DMS153 treated with DMSO at 0.1 percent for 48 hours (cell line): ENCODE data around the gene TMEM135.

Source experiments
- DNase-seq: peaks from one replicate; lab custom pipeline; 2025; ENCODE audit not compliant: unreplicated experiment; lab: John Stamatoyannopoulos, UW

The TMEM135 gene

DNA sequence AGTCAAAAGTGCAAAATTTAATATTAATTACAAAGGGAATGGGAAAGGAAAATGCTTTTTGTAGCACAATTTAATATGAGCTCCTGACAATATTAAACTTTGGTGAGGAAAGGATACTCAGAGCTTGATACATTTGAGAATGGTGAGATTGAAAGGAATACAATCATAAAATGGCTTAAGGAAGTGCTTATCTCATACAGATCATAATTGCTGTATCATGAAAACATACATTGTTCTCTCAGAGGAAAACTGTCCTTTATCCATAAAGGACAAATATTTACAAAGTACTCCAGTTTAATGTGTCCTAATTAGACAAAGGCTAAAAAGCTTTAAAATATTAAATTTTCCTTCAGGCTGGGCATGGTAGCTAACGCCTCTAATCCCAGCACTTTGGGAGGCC lies 260.4 kb downstream of the TMEM135 start:
- DNase-seq: peak; percentile 57

DNA sequence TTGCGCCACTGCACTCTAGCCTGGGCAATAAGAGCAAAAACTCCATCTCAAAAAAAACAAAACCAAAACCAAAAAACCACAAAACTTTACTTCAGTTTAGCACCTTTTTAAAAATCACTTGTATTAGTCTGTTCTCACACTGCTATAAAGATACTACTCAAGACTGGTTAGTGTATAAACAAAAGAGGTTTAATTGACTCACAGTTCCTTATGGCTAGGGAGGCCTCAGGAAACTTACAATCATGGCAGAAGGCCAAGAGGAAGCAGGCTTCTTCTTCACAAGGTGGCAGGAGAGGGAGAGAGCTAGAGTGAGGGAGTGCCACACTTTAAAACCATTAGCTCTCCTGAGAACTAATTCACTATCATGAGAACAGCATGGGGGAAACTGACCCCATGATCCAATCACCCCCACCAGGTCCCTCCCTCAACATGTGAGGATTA lies 261.3 kb downstream of the TMEM135 start:
- no peak for DNase-seq

DNA sequence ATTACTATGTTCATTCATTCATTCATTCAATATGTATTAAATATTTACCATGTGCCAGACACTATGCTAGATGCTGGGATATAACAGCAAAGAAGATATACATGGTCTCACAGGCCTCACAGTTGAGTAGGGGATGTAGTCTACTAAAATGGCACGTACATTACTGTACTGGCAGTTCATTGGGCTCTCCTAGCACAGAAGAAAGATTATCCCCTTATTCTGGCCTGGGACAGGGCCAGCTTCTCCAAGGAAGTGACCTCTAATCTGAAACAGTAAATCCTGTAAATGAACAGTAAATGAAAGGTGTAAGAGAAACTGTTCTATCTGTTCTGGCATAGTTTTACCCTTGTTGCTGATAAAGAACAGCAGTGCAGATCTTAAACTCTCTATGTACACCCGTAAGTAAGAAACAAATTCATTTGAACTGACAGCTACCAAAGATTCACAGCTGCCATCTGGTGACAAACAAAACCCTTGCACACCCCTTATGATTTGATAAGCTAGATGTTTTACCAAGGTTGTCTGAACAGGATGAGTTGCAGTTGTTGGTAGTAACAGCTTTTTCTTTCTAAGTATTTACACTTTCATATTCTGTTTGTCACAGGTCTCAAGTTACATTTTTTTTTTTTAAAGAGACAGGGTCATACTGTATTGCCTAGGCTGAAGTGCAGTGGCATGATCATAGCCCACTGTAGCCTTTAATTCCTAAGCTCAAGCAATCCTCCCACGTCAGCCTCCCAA lies 263.1 kb downstream of the TMEM135 start:
- no peak for DNase-seq

DNA sequence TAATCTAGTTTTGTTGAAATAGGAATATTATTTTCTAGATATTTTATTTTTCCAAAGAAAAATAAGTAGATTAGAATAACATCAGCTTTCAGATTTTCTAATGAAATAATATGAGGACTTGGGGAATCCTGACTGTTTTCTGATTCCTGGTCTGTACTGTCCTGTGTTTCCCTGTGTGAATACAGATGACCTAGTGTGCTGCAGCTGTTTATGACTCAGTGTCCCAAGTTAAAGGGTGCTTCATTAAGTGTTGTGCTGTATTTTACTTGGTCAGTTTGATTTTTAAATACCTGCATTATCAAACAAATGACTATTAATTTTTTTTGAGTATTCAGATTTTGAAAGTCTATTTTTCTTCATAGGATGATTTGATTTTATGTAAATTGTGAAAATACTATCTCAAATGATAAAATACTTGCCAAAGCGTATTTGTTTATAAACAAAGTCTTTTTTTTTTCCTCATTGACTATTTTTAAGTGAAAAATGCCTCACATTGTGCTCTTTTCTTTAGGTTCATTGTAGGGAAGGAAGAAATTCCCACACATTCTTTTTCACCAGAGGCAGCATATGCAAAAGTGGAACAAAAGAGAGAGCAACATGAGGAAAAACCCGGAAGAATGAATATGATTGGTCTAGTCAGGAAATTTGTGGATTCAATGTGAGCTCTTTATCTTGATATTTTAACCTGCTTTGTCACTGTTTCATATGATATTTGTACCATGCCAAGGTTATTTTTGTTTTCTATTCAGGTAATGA lies 264.2 kb downstream of the TMEM135 start:
- DNase-seq: no peak

DNA sequence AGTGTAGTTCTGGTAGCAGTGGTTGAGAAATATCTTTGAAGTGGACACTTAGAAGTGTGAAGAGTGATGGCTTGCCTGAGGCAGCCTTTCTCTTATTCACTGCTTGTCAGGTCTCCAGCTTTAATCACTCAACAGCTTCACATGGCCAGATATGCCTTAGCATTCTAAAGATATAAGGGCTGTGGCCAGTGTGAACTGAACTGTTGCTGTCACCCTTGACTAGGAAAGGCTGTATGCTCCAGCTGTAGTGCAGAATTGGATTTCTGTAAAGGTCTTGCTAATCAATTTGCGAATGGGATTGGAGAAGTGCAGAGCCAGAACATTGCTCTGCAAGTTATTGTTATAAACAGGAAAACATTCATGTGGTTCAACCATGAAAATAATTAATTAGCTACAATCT lies 266.7 kb downstream of the TMEM135 start:
- DNase-seq: no peak

DNA sequence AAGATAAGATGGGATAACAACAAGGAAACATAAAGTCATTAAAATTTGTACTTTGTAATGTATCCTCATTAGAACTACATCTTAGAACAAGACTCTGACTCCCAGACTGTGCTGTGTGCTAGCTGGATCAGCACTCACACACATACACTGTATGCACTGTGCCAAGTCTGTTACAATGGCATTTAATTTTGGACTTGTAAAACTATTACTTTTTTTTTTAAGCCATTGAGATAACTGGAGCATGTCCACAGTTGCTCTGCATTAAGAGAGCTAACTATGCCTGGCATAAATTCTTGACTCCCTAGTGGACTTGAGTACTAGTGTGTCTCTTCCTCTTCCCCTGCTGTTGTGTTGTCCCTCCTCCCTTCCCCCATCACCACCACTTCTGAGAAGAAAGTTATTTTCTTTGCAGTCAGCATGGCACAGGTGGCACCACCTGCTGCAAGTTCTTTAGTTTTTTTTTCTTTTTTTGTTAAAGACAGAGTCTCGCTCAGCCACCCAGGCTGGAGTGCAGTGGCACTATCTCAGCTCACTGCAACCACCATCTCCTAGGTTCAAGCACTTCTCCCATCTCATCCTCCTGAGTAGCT lies 268.6 kb downstream of the TMEM135 start:
- no peak for DNase-seq

DNA sequence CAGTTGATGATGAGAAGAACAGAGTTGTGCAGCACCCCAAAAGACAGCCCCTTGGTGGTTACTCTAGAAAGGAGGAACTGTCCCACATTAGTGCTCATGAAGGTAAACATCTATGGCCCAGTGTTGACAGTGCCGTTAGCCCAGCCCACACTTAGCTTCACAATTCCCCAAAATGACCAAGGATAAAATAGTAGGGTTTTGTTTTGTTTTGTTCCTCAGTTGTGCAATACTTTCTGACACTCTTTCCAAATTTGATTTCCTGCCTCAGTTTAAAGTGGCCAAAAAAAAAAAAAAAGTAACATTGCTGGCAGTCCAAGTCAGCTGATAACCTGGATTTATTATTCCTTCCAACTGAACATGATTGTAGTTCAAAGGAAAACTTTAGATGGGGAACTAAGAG lies 269.4 kb downstream of the TMEM135 start:
- DNase-seq: no peak

DNA sequence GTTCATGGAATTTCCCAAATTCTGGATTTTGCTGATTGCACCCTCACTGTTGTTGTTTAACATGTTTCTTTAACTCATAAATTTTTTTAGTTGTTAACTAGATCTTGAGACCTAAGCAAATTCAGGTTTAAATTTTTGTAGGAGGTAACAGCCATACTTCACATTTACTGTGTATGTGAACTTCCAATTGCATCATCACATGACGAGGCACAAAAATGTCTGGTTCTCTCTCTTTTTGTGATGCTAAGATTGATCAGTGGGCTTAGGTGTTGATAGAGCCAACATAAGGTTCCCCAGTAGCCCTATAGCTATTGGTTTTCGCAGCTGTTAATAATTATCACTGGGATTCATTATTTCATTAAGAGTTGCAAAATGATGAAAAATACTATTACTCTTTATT lies 277.5 kb downstream of the TMEM135 start:
- DNase-seq: no peak

DNA sequence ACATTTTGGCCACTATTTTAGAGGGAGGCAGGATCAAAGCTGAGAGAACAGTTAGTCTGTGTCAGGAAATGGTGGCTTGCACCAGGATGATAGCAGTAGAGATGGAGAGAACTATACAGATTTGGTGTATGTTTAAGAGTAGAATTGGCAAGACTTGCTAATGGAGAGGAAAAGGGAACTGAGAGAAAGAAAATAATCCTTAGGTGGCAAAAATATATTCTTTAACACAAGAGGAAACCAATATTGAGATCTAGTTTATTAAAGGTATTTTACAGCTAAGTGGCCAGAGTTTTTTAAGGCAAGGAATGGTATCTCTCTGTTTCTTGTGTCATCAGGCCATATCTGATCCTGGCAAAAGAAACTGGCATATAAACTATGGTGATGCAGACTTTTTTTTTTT lies 278.8 kb downstream of the TMEM135 start:
- DNase-seq: no peak

DNA sequence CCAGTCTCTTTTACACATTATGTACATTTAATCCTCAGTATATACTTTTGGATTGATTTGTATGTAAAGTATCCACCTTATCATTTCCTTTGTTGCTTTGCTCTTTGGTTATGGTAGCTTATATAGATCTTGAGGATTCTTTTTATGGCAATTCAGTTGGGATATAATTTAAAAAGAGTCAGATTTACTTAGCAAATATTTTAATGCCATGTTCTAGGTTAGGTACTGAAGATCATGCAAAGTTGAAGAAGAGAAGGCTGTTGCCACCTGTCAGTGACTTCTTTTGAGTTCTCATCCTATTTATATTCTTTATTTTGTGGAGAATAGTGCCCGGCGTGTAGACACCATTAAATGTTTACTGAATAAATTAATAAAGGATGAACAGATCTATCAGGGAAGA lies 279.7 kb downstream of the TMEM135 start:
- DNase-seq: no peak

DNA sequence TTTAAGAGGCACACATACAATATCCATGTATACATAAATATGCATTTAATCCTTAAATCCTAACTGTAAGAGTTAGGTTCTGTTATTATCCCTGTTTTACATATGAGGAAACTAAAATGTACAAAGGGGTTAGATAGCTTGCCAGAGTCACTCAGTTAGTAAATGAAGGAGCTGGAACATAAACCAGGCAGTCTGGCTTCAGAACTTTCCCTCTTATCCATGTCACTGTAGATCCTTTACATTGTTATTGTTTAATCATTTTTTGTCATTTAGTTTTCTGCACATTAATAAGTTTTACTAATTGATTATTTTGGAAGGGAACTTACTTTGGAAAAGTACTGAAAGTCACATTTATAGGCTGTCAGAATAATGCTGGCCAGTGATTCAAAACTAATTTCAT lies 282.4 kb downstream of the TMEM135 start:
- no peak for DNase-seq

DNA sequence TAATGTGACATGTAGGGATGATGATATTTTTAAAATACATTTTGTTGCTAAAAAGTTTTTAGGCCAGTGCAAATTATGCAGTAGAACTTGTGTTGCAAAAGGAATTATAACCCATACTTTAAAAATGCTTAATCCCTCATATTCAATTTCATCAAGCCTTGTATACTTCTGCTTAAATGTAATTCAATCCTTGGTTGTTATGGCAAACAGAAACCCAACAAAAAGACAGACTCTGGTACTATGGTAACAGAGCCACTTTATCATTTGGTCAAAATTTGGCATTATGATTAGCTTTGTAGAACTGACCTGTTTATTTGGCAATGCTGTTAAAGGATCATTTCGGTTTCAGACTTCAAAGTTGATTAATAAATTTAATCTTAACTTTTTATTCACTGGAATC lies 284.8 kb downstream of the TMEM135 start:
- no peak for DNase-seq

DNA sequence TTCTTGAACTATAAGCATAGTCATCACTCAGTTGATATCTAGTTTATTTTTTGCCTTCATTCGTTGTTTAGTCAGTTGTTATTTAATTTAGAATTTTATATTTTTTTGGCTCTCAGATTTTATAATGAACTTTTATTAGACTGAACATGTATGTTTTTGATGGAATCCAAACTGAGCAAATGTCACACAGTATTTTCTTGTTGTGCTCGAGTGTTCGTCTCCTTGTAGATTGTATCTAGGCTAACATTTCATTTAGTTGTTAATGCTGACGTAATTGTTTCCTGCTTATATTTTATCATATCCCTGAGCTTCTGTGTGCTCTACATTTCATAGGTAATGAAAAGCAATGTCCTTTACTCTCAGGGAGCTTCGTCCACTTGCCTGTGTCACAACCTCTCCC lies 286.2 kb downstream of the TMEM135 start:
- DNase-seq: no peak

DNA sequence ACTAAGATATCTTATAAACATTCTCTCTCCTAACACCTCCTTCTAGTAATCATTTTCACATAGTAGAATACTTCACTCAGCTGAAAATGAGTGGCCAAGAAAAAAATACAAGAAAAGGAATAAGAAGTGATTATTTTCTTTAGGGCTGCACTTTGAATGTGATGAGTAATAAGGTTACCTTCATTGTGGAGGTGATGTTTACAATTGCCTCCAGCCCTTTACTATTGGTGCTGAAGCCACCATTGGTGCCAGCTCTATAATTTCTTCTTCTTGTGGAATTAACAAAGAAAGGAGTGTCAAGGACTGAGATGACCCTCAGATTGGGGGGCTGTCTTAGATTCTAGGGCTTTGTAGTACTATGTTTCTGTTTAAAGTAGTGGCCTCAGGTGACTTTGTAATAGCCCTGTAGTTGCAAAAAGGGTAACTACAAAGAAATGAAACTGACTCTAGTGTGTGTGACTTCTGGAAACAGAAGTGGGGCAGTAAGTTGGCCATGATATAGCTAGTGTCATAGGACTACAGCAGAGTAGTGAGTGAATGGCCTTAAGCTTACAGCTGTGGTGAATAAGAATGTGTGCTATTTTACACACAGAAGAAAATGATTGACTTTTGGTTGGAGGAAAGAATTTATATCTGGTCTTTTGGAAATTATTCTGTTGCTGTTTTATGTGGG lies 287.2 kb downstream of the TMEM135 start:
- DNase-seq: no peak

DNA sequence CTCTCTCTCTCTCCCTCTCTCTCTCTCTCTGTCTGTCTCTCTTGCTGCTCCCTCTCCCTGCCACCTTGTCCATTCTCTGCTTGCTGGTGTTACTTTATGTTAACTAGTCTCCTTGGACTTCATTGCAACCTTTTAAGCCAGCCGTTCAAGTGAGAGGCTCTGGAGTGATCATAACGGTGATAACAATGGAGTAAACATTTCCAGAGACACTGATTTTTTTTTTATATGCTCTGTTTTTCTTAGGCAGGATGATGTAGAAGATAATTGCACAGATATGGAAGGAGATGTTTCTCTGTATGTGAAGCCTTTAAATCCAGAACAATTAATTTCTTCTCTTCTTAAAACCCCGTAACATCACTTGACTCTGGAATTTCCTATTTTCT lies 287.7 kb downstream of the TMEM135 start:
- no peak for DNase-seq

DNA sequence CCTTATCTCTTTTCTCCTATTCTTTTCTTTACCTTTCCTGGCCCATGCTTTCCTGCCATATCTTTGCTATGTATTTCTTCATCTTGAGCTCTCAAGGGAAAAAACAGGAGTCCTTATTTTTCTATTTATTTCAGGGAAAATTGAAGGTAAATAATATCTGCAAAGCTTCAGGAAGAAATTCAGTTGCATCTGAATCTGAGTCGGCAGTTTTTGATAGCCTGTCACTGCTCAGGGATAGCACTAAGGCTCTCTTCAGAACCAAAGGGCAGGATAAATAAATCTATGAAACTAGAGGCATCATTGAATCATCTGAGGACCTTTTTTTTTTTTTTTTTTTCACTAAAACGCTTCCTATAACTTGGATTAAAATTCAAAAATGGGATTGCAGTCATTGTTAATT lies 288.9 kb downstream of the TMEM135 start:
- DNase-seq: no peak

DNA sequence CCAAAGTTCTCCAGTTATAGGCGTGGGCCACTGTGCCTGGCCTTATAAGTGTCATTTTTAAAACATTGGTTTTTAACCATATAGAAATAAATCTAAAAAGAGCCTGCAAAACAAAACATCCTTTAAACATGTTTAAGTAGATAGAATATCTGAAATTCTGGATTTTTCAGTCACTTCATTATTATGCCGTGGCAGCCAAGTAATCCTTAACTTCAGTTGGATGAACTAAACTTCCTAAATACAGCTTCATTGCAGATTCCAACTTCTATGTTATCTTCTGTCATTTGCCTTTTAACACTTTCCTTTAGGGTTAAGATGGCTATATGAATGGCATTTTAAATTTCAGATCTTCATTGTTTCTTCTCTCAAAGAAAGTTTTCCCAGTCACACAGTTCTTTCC lies 291.4 kb downstream of the TMEM135 start:
- no peak for DNase-seq

DNA sequence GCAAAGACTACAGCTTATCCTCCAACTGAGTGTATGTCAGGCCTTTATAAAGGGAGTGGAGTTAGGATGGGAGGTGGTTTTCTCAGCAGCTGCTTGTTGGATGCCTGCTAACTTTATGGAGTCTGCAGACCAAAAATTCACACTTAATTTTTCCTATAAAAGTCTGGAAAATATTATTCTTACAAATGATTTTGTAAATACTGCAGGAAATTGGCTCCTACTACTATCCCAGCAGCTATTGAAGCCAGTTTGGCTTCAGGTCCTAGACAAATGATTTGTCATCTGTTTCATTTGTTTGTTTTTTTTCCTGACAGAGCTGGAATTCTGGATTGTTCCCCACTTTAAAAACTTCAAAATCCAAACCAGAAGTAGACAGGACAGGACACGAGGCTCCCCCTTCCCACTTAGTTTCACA lies 292.5 kb downstream of the TMEM135 start:
- no peak for DNase-seq

DNA sequence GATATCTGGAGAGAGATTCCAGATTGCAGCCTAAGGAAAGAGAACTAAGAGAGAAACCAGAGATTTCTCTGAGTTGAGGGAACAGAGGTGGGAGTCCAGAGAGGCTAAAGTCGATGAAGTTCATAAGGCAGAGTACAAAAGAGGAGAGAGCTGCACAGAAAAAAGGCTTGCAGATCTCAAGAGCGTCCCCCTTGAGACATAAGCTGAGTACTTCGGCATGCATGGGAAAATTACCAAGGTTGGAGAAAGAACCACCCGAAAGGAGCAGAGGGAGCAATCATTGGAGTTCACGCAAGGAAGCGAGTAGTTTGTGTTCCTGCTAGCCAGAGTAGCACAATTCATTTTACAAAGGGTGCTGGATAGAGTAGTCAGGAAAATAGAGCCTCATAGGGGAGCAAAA lies 293.5 kb downstream of the TMEM135 start:
- DNase-seq: no peak

DNA sequence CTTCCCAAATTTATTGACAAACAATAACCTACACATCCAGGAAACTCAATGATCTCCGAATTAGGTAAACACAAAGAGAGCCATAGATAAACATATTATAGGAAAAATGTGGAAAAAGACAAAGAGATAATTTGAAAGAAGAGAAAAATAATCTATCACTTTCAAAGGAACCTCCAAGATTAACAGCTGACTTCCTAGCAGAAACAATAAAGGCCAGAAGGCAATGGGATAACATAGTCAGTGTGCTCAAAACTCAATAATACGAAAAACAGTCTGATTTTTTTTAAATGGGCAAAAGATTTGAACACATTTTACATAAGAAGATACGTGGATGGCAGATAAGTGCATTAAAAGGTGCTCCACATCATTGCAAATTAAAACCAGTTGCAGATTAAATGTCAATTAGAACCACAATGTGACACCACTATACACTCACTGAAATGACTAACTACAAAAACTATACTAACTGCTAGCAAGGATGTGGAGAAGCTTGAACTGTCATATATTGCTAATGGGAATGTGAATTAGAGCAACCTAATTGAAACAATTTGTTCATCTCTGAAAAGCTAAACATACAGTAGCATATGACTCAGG lies 300.4 kb downstream of the TMEM135 start:
- DNase-seq: no peak

DNA sequence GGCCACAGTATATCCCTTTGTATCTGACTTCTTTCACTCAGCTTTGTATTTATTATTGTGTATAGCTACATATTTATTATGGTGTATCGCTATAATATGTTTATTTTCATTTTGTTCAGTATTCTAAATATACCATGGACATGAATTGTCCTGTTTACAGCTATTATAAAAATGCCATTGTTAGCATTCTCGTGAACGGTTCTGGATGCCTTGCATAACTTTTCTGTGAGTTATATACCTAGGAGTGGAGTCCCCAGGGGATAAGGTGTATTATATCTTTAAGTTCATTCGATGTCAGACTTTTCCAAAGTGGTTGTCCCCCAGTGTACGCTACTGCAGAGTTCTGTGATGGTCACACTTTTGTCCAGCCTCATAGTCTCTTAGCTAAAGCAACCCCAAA lies 301.7 kb downstream of the TMEM135 start:
- DNase-seq: no peak
